Neural cell (in vitro differentiated cells): ENCODE results near the gene ENKUR. TPM values are rescaled to one million over a fixed set of nuclear protein-coding genes. Genes with fewer than 3 reads are reported as not detected.

Experiments
- H2AFZ ChIP-seq: fragments of 200-600, 300-800 bp; sonication (generic), shearing (Covaris generic); 2 replicates; pipeline ENCODE4 v1.6.0; 2014; ENCODE audit warnings: low read depth, mild to moderate bottlenecking, antibody characterized with exemption, low read length, moderate library complexity
- H3F3A ChIP-seq: fragments of 200-600 bp; shearing (Covaris generic); 2 replicates; pipeline ENCODE4 v1.6.1; 2016; ENCODE audit warnings: mild to moderate bottlenecking, moderate library complexity, mixed read lengths, antibody characterized with exemption, low read length; ENCODE audit not compliant: insufficient read depth, poor library complexity, severe bottlenecking
- H3K27ac ChIP-seq: fragments of 200-600, 300-800 bp; sonication (generic), shearing (Covaris generic); 2 replicates; pipeline ENCODE4 v1.5.1; 2014; ENCODE audit warnings: mild to moderate bottlenecking, low read length, moderate library complexity
- H3K27me3 ChIP-seq: fragments of 300-800, 200-600 bp; sonication (generic), shearing (Covaris generic); 2 replicates; pipeline ENCODE4 v1.6.0; 2014; ENCODE audit warnings: mild to moderate bottlenecking, low read depth, low read length, moderate library complexity; ENCODE audit not compliant: insufficient read depth
- H3K36me3 ChIP-seq: fragments of 300-800, 200-600 bp; sonication (generic), shearing (Covaris generic); 2 replicates; pipeline ENCODE4 v1.5.1; 2014; ENCODE audit warnings: mild to moderate bottlenecking, antibody characterized with exemption, low read length, moderate library complexity; ENCODE audit not compliant: insufficient read depth
- H3K4me2 ChIP-seq: fragments of 300-800, 200-600 bp; sonication (generic), shearing (Covaris generic); 2 replicates; pipeline ENCODE4 v1.6.0; 2014; ENCODE audit warnings: mild to moderate bottlenecking, low read length
- H3K4me3 ChIP-seq: fragments of 300-800, 200-600 bp; sonication (generic), shearing (Covaris generic); 2 replicates; pipeline ENCODE4 v1.5.1; 2014; ENCODE audit warnings: mild to moderate bottlenecking, low read length, moderate library complexity
- H3K79me2 ChIP-seq: fragments of 200-600 bp; shearing (Covaris generic); replicated peaks from 2 replicates; pipeline ENCODE4 v1.6.0; 2014; ENCODE audit warnings: mild to moderate bottlenecking, low read length, moderate library complexity; ENCODE audit not compliant: insufficient read depth
- H3K9ac ChIP-seq: fragments of 300-800, 200-600 bp; sonication (generic), shearing (Covaris generic); 2 replicates; pipeline ENCODE4 v1.6.1; 2016; ENCODE audit warnings: mild to moderate bottlenecking, low read length, mixed read lengths
- H3K9me2 ChIP-seq: fragments of 200-600 bp; shearing (Covaris generic); 2 replicates; pipeline ENCODE4 v1.6.1; 2016; ENCODE audit warnings: mild to moderate bottlenecking, low read length, mixed read lengths; ENCODE audit not compliant: insufficient read depth
- H3K9me3 ChIP-seq: fragments of 200-600, 300-800 bp; sonication (generic), shearing (Covaris generic); 2 replicates; pipeline ENCODE4 v1.6.1; 2016; ENCODE audit warnings: mild to moderate bottlenecking, mixed run types, low read length, moderate library complexity, mixed read lengths
- H4K20me1 ChIP-seq: fragments of 200-600 bp; shearing (Covaris generic); 2 replicates; pipeline ENCODE4 v1.6.1; 2016; ENCODE audit warnings: mild to moderate bottlenecking, mixed run types; ENCODE audit not compliant: insufficient read depth
- EP300 ChIP-seq: fragments of 450-650 bp; conservative IDR thresholded peaks from 2 replicates; pipeline ENCODE4 v1.6.1; 2014; ENCODE audit warnings: antibody characterized with exemption, mild to moderate bottlenecking, moderate library complexity; ENCODE audit not compliant: poor library complexity, severe bottlenecking
- EZH2 ChIP-seq: fragments of 200-600, 300-800 bp; shearing (Covaris generic), sonication (generic); IDR thresholded peaks from 2 replicates; pipeline ENCODE4 v1.6.1; 2014; ENCODE audit warnings: antibody characterized with exemption, low read length, borderline replicate concordance, mild to moderate bottlenecking; ENCODE audit not compliant: insufficient read depth, poor library complexity, severe bottlenecking
- MXI1 ChIP-seq: fragments of 450-650 bp; conservative IDR thresholded peaks from 2 replicates; pipeline ENCODE4 v1.6.1; 2014; ENCODE audit warnings: antibody characterized with exemption, mild to moderate bottlenecking; ENCODE audit not compliant: poor library complexity, severe bottlenecking
- POLR2AphosphoS5 ChIP-seq: IDR thresholded peaks from 2 replicates; pipeline ENCODE4 v1.6.1; 2012
- RAD21 ChIP-seq: fragments of 450-650 bp; conservative IDR thresholded peaks from 2 replicates; pipeline ENCODE4 v1.6.1; 2014; ENCODE audit warnings: antibody characterized with exemption, mild to moderate bottlenecking, moderate library complexity
- REST ChIP-seq: IDR thresholded peaks from 2 replicates; pipeline ENCODE4 v1.6.1; 2012; ENCODE audit warnings: borderline replicate concordance
- SMC3 ChIP-seq: fragments of 450-650 bp; conservative IDR thresholded peaks from 2 replicates; pipeline ENCODE4 v1.6.1; 2014; ENCODE audit warnings: antibody characterized with exemption, mild to moderate bottlenecking, moderate library complexity; ENCODE audit not compliant: poor library complexity
- TAF1 ChIP-seq: IDR thresholded peaks from 2 replicates; pipeline ENCODE4 v1.6.1; 2012; ENCODE audit warnings: low read depth
- polyA plus RNA-seq: library from polyadenylated mRNA; depleted of rRNA; stranded (reverse); fragments of >200 nt; gene quantifications from 2 replicates; pipeline ENCODE4 v1.2.3, GENCODE V29; 2014
- small RNA-seq, 3 experiments: library from RNA; depleted of rRNA; stranded (forward); fragments of <200 nt; gene quantifications; one replicate each; pipeline ENCODE3, GENCODE V24; 2012
- TF ChIP-seq, protein P1 (sequence below): fragments of 450-650 bp; IDR thresholded peaks from 2 replicates; pipeline ENCODE4 v1.5.1; 2014; ENCODE audit warnings: antibody characterized with exemption, mild to moderate bottlenecking, moderate library complexity; ENCODE audit not compliant: poor library complexity, severe bottlenecking

ENKUR gene
- polyA plus RNA-seq, 1 donor from 2014 or later: 2.6 TPM

- H3K27ac ChIP-seq: no peak overlapping the region
- no peak overlapping the region for H3K4me3 ChIP-seq
- no peak overlapping the region for H2AFZ ChIP-seq
- no peaks in the 10 kb centered on the region for H3K79me2 ChIP-seq
- no peaks in the 10 kb centered on the region for H4K20me1 ChIP-seq
- no peaks in the 10 kb centered on the region for H3K27me3 ChIP-seq
- no peak overlapping the region for H3K4me2 ChIP-seq
- no peak for TF ChIP-seq SMC3
- TF ChIP-seq, protein P1, sequence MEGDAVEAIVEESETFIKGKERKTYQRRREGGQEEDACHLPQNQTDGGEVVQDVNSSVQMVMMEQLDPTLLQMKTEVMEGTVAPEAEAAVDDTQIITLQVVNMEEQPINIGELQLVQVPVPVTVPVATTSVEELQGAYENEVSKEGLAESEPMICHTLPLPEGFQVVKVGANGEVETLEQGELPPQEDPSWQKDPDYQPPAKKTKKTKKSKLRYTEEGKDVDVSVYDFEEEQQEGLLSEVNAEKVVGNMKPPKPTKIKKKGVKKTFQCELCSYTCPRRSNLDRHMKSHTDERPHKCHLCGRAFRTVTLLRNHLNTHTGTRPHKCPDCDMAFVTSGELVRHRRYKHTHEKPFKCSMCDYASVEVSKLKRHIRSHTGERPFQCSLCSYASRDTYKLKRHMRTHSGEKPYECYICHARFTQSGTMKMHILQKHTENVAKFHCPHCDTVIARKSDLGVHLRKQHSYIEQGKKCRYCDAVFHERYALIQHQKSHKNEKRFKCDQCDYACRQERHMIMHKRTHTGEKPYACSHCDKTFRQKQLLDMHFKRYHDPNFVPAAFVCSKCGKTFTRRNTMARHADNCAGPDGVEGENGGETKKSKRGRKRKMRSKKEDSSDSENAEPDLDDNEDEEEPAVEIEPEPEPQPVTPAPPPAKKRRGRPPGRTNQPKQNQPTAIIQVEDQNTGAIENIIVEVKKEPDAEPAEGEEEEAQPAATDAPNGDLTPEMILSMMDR: no peak
- no peak for TF ChIP-seq EP300
- TF ChIP-seq REST: no peak
- no peak for TF ChIP-seq TAF1
- TF ChIP-seq EZH2: no peak
- no peak for TF ChIP-seq RAD21
- no peak for TF ChIP-seq POLR2AphosphoS5
- no peak for TF ChIP-seq MXI1
- no peaks in the 10 kb centered on the region for H3K36me3 ChIP-seq
- no peaks in the 10 kb centered on the region for H3K9me2 ChIP-seq
- no peaks in the 10 kb centered on the region for H3K9me3 ChIP-seq
- H3F3A ChIP-seq: no peaks in the 10 kb centered on the region
- no peak overlapping the region for H3K9ac ChIP-seq
Measured at GRCh38 chr10:24938076-24938475, 77.9 kb downstream of the ENKUR start.

DNA sequence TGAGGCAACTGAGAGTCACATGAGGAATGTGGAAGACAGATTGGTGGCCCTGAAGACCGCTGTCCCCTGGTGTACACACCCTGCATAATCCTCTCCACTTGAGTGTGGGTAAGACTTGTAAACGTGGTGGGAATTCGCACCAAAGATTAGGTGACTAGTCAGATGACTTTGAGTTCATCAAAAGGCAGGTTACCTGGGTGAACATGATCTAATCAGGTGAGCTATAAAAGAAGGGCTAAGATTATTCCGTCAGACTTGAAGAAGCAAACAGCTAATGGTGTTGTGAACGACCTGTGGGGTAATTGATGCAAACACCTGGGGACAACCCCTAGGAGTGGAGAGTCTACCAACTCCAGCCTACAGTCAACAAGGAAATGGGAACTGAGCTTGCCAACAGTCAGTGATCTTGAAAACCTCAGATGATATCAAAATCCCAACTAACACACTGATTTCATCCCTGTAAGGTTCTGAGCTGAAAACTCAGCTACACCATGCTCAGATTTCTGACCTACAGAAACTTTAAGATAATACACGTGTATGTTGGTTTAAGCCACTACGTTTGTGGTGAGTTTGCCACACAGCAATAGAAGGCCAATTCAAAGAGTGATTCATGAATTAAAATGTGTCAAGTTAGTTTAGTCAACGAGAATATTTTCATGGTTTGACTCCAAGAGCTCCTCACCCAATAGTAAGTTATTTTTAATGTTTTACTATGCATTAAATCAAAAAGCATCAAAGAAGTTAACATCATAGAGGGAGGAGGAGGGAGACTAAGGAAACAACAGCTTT is 80.3 kb downstream of the ENKUR start:
- Histone ChIP-seq H3F3A (no peaks in the 10 kb centered on the region), H3K4me3 (no peak overlapping the region), H3K27ac (no peak overlapping the region), H3K4me2 (no peak overlapping the region), H3K9me2 (no peaks in the 10 kb centered on the region), H3K9me3 (no peaks in the 10 kb centered on the region), H3K9ac (no peak overlapping the region), H3K36me3 (no peaks in the 10 kb centered on the region), H4K20me1 (no peaks in the 10 kb centered on the region), H2AFZ (no peak overlapping the region), H3K27me3 (no peaks in the 10 kb centered on the region), H3K79me2 (no peaks in the 10 kb centered on the region)
- TF ChIP-seq TAF1 (no peak), EP300 (no peak)

Small RNAs within 50 kb of the gene (small RNA-seq; reads per million reads assigned to genes)
- gene AL512598.1: 0 reads per million in 3 experiments

Other genes with a start within 250 kb of the ENKUR start
- gene PRTFDC1, start 63.6 kb downstream of the ENKUR start, polyA plus RNA-seq: 3.4 and 4.5 TPM in 2 replicates
- gene THNSL1, start 454 bp upstream of the ENKUR start, polyA plus RNA-seq: 2.8 and 5.1 TPM in 2 replicates
- 1.7 and 2.1 TPM in 2 replicates for gene GPR158, start 158.8 kb upstream of the ENKUR start, polyA plus RNA-seq